ENCODE measurements around the gene PIR.

PIR gene

GRCh38 chrX:15413101-15413500, 80.0 kb downstream of the PIR start:
- no peak for DNase-seq

GRCh38 chrX:15410947-15411346, 82.2 kb downstream of the PIR start:
- no peak for DNase-seq

- DNase-seq: no peak
Observed at GRCh38 chrX:15410430-15410829, 82.7 kb downstream of the PIR start.

GRCh38 chrX:15405846-15406245, 87.3 kb downstream of the PIR start:
- DNase-seq: no peak

- DNase-seq: no peak
Observed at GRCh38 chrX:15404401-15405096, 88.6 kb downstream of the PIR start.

- no peak for DNase-seq
Observed at GRCh38 chrX:15401378-15401777, 91.8 kb downstream of the PIR start.

- no peak for DNase-seq
Observed at GRCh38 chrX:15399962-15400391, 93.2 kb downstream of the PIR start.

- DNase-seq: no peak
Observed at GRCh38 chrX:15398874-15399273, 94.3 kb downstream of the PIR start.

- no peak for DNase-seq
Observed at GRCh38 chrX:15395789-15396188, 97.3 kb downstream of the PIR start.

GRCh38 chrX:15391850-15392249, 101.3 kb downstream of the PIR start:
- DNase-seq: no peak

GRCh38 chrX:15384304-15384703, 108.8 kb downstream of the PIR start, which contains the start of gene VEGFD:
VEGFD (minus strand) TSS chrX:15384413; CDS start chrX:15383946, 467 bp downstream.
- no peak for DNase-seq

- DNase-seq: no peak
Observed at GRCh38 chrX:15382813-15383212, 110.3 kb downstream of the PIR start.

GRCh38 chrX:15376956-15377355, 116.2 kb downstream of the PIR start:
- DNase-seq: no peak

- DNase-seq: no peak
Observed at GRCh38 chrX:15373976-15374375, 119.2 kb downstream of the PIR start.

GRCh38 chrX:15366506-15367352, 126.4 kb downstream of the PIR start:
- DNase-seq: no peak

GRCh38 chrX:15359701-15360100, 133.4 kb downstream of the PIR start:
- no peak for DNase-seq

- DNase-seq: no peak
Observed at GRCh38 chrX:15358533-15358932, 134.6 kb downstream of the PIR start.

GRCh38 chrX:15356444-15356843, 136.7 kb downstream of the PIR start:
- no peak for DNase-seq

GRCh38 chrX:15350329-15350996, 142.7 kb downstream of the PIR start:
- no peak for DNase-seq

- peak; percentile 31 for DNase-seq
Observed at GRCh38 chrX:15349046-15349445, 144.1 kb downstream of the PIR start.

- no peak for DNase-seq
Observed at GRCh38 chrX:15345976-15346375, 147.2 kb downstream of the PIR start.

GRCh38 chrX:15344106-15344505, 149.0 kb downstream of the PIR start:
- DNase-seq: no peak

- no peak for DNase-seq
Observed at GRCh38 chrX:15343075-15343476, 150.1 kb downstream of the PIR start.

- no peak for DNase-seq
Observed at GRCh38 chrX:15340867-15341266, 152.3 kb downstream of the PIR start.

Data from NCI-H1048 (cell line).